GM12865 (cell line): ENCODE data around the gene FHIT.

Source experiments
- DNase-seq: peaks from one replicate; pipeline ENCODE4 v3.0.0; 2010; ENCODE audit warnings: low read depth
- H3K4me3 ChIP-seq: 2 replicates; pipeline ENCODE4 v1.5.1; 2011; ENCODE audit warnings: mild to moderate bottlenecking, low read depth, low read length, control low read depth
- TF ChIP-seq, protein P1 (sequence below): IDR thresholded peaks from 2 replicates; pipeline ENCODE4 v1.5.1; 2011; ENCODE audit warnings: low read length, control low read depth, low read depth, inconsistent platforms; ENCODE audit not compliant: insufficient read depth; ENCODE audit errors: missing control alignments

FHIT gene

GRCh38 chr3:59949311-59949710 lies 1301.9 kb downstream of the FHIT start:
- TF ChIP-seq, protein P1, sequence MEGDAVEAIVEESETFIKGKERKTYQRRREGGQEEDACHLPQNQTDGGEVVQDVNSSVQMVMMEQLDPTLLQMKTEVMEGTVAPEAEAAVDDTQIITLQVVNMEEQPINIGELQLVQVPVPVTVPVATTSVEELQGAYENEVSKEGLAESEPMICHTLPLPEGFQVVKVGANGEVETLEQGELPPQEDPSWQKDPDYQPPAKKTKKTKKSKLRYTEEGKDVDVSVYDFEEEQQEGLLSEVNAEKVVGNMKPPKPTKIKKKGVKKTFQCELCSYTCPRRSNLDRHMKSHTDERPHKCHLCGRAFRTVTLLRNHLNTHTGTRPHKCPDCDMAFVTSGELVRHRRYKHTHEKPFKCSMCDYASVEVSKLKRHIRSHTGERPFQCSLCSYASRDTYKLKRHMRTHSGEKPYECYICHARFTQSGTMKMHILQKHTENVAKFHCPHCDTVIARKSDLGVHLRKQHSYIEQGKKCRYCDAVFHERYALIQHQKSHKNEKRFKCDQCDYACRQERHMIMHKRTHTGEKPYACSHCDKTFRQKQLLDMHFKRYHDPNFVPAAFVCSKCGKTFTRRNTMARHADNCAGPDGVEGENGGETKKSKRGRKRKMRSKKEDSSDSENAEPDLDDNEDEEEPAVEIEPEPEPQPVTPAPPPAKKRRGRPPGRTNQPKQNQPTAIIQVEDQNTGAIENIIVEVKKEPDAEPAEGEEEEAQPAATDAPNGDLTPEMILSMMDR: no peak

GRCh38 chr3:59946401-59946800 lies 1304.9 kb downstream of the FHIT start:
- DNase-seq: no peak
- TF ChIP-seq, protein P1: no peak
- H3K4me3 ChIP-seq: no peak overlapping the region

More at GRCh38 chr3:59949311-59949710, 1301.9 kb downstream of the FHIT start:
- no peak for DNase-seq
- H3K4me3 ChIP-seq: no peak overlapping the region

GRCh38 chr3:59940718-59941117 lies 1310.5 kb downstream of the FHIT start:
- DNase-seq: no peak
- TF ChIP-seq, protein P1: no peak
- H3K4me3 ChIP-seq: no peak overlapping the region

- no peak overlapping the region for H3K4me3 ChIP-seq
- DNase-seq: no peak
- TF ChIP-seq, protein P1: no peak
Measured at GRCh38 chr3:59939826-59940426, 1311.3 kb downstream of the FHIT start.

DNA sequence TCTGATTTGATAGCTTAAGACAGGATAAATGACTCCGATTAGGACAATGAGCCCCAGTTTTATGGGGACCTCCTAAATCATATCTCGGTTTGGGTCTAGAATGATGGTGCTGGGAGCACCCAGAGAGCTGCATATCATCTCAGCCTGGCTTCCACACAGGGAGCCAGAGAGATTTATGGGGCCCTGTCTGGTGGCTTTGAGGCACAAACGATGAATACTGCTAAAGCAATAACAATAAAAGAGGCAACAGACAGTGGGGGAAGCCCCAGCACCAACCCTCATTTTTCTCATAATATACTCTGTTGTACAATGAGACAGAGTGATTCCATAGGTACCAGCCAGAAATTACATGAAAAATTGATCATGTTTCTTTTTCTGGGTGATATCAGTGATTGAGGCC lies 1312.4 kb downstream of the FHIT start:
- TF ChIP-seq, protein P1: no peak
- no peak for DNase-seq
- no peak overlapping the region for H3K4me3 ChIP-seq

- DNase-seq: no peak
- H3K4me3 ChIP-seq: no peak overlapping the region
- TF ChIP-seq, protein P1: no peak
Measured at GRCh38 chr3:59937201-59937600, 1314.1 kb downstream of the FHIT start.

DNA sequence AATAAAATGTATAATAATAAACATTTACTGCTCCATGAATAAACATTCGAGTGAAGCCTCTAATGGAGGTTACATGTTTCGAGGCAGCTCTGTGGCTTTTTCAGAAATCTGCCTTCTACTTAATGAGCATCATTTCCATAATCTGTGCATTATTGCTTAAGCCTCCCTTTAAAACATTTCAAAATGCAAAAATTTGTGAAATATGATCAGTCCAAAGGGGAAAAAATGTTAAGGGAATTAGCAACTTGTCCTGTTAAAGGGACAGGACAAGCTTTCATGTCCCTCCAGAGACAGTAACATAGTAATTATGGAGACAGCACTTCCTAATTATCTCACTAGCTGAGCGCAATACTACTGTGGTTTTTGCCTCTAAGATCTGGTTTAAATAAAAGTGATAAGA lies 1314.8 kb downstream of the FHIT start:
- TF ChIP-seq, protein P1: no peak
- H3K4me3 ChIP-seq: no peak overlapping the region
- no peak for DNase-seq
